ENCODE results near the gene DDX4. TPM values are rescaled to one million over a fixed set of nuclear protein-coding genes. Genes with fewer than 3 reads are reported as not detected.
A peak's percentile ranks its signal among the peaks of the same experiment; 100 is the strongest.

The DDX4 gene
- total RNA-seq, 1 donor from 2014 or later = under 0.01 TPM

GRCh38 chr5:55864606-55865541, 127.0 kb downstream of the DDX4 start:
- DNase-seq (ENCODE audit: low read depth) = no peak
- TF ChIP-seq, protein P1, sequence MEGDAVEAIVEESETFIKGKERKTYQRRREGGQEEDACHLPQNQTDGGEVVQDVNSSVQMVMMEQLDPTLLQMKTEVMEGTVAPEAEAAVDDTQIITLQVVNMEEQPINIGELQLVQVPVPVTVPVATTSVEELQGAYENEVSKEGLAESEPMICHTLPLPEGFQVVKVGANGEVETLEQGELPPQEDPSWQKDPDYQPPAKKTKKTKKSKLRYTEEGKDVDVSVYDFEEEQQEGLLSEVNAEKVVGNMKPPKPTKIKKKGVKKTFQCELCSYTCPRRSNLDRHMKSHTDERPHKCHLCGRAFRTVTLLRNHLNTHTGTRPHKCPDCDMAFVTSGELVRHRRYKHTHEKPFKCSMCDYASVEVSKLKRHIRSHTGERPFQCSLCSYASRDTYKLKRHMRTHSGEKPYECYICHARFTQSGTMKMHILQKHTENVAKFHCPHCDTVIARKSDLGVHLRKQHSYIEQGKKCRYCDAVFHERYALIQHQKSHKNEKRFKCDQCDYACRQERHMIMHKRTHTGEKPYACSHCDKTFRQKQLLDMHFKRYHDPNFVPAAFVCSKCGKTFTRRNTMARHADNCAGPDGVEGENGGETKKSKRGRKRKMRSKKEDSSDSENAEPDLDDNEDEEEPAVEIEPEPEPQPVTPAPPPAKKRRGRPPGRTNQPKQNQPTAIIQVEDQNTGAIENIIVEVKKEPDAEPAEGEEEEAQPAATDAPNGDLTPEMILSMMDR (IDR thresholded peaks at IDR 0.05; ENCODE audit: insufficient read depth, low read length, severe bottlenecking) = no peak
- H3K4me3 ChIP-seq (ENCODE audit: low read depth, low read length) = no peak overlapping the region
- H3K27me3 ChIP-seq (ENCODE audit: control insufficient read depth, insufficient read depth, low read length) = no peaks in the 10 kb centered on the region
- no peaks in the 10 kb centered on the region for H3K36me3 ChIP-seq (ENCODE audit: control insufficient read depth, insufficient read depth, low read length)
- FAIRE-seq = peak; percentile 68

- Histone ChIP-seq H3K36me3 (ENCODE audit: control insufficient read depth, insufficient read depth, low read length) (no peaks in the 10 kb centered on the region), H3K4me3 (ENCODE audit: low read depth, low read length) (no peak overlapping the region), H3K27me3 (ENCODE audit: control insufficient read depth, insufficient read depth, low read length) (no peaks in the 10 kb centered on the region)
- FAIRE-seq (no peak), DNase-seq (ENCODE audit: low read depth) (no peak)
- TF ChIP-seq, protein P1 (IDR thresholded peaks at IDR 0.05; ENCODE audit: insufficient read depth, low read length, severe bottlenecking) = no peak
Observed at GRCh38 chr5:55865831-55866230, 128.0 kb downstream of the DDX4 start.

GRCh38 chr5:55866485-55866884, 128.6 kb downstream of the DDX4 start:
- no peak for FAIRE-seq
- Histone ChIP-seq H3K36me3 (ENCODE audit: control insufficient read depth, insufficient read depth, low read length) (no peaks in the 10 kb centered on the region), H3K27me3 (ENCODE audit: control insufficient read depth, insufficient read depth, low read length) (no peaks in the 10 kb centered on the region), H3K4me3 (ENCODE audit: low read depth, low read length) (no peak overlapping the region)
- no peak for DNase-seq (ENCODE audit: low read depth)
- TF ChIP-seq, protein P1 (IDR thresholded peaks at IDR 0.05; ENCODE audit: insufficient read depth, low read length, severe bottlenecking) = no peak

Other genes with a start within 250 kb of the DDX4 start
- gene PLPP1, start 203.1 kb upstream of the DDX4 start, total RNA-seq = 17.6 and 23.8 TPM in 2 replicates
- gene SLC38A9, start 25.7 kb upstream of the DDX4 start, total RNA-seq = 30.7 and 32.4 TPM in 2 replicates
- gene IL31RA, start 113.3 kb downstream of the DDX4 start, total RNA-seq = 0.13 and 0.26 TPM in 2 replicates

Measured in bronchial epithelial cell (primary cell).